Measurements from ENCODE around the gene LAD1.
A peak's percentile ranks its signal among the peaks of the same experiment; 100 is the strongest.

The LAD1 gene

GRCh38 chr1:201399018-201399351 lies at the start of gene LAD1:
Gene LAD1, minus strand, starts transcription at chr1:201399324. Its CDS starts 18 bp downstream, at chr1:201399306.
- Mint-ChIP-seq H3K36me3 (ENCODE audit: low read depth) (no peaks in the 10 kb centered on the region), H3K4me1 (ENCODE audit: low read depth) (no peaks in the 10 kb centered on the region), H3K9me3 (no peaks in the 10 kb centered on the region), H3K27me3 (peaks cover 31% of the 10 kb centered on the region), H3K27ac (no peak within 1 kb of the TSS), H3K4me3 (no peak within 1 kb of the TSS)
- intact Hi-C loops (cut with micrococcal nuclease): no loop called here

- peaks cover 11% of the 10 kb centered on the region for H3K27me3 Mint-ChIP-seq
- H3K4me1 Mint-ChIP-seq (ENCODE audit: low read depth): peaks cover 35% of the 10 kb centered on the region
- intact Hi-C loops (cut with micrococcal nuclease): loop anchor here (1.0 kb wide), 2 partner anchors 32 to 65 kb away; no protein-coding TSS in a partner anchor
- no peaks in the 10 kb centered on the region for H3K9me3 Mint-ChIP-seq
- H3K36me3 Mint-ChIP-seq (ENCODE audit: low read depth): no peaks in the 10 kb centered on the region
- H3K4me3 Mint-ChIP-seq: no peak overlapping the region
- H3K27ac Mint-ChIP-seq: no peak overlapping the region
These were observed 49.1 kb upstream of the LAD1 start for GRCh38 chr1:201447903-201448871.

- H3K27ac Mint-ChIP-seq: no peak overlapping the region
- intact Hi-C loops (cut with micrococcal nuclease): no loop called here
- H3K9me3 Mint-ChIP-seq: no peaks in the 10 kb centered on the region
These were observed 46.2 kb upstream of the LAD1 start for GRCh38 chr1:201445310-201445709.

GRCh38 chr1:201444792-201445191 lies 45.7 kb upstream of the LAD1 start:
- Mint-ChIP-seq H3K27ac (no peak overlapping the region), H3K36me3 (ENCODE audit: low read depth) (no peaks in the 10 kb centered on the region), H3K9me3 (no peaks in the 10 kb centered on the region), H3K4me3 (no peak overlapping the region), H3K27me3 (peaks cover 9% of the 10 kb centered on the region), H3K4me1 (ENCODE audit: low read depth) (peaks cover 13% of the 10 kb centered on the region)
- intact Hi-C loops (cut with micrococcal nuclease): no loop called here

More at GRCh38 chr1:201445310-201445709, 46.2 kb upstream of the LAD1 start:
- H3K4me3 Mint-ChIP-seq: no peak overlapping the region
- H3K4me1 Mint-ChIP-seq (ENCODE audit: low read depth): peaks cover 17% of the 10 kb centered on the region
- peaks cover 9% of the 10 kb centered on the region for H3K27me3 Mint-ChIP-seq
- no peaks in the 10 kb centered on the region for H3K36me3 Mint-ChIP-seq (ENCODE audit: low read depth)

- intact Hi-C loops (cut with micrococcal nuclease): no loop called here
- Mint-ChIP-seq H3K4me3 (no peak overlapping the region), H3K9me3 (no peaks in the 10 kb centered on the region)
These were observed 44.6 kb upstream of the LAD1 start for GRCh38 chr1:201443747-201444146.

GRCh38 chr1:201436969-201437368 lies 37.8 kb upstream of the LAD1 start:
- Mint-ChIP-seq H3K9me3 (no peaks in the 10 kb centered on the region), H3K27ac (no peak overlapping the region), H3K27me3 (peaks cover 12% of the 10 kb centered on the region), H3K36me3 (ENCODE audit: low read depth) (no peaks in the 10 kb centered on the region), H3K4me3 (no peak overlapping the region), H3K4me1 (ENCODE audit: low read depth) (peaks cover 17% of the 10 kb centered on the region)
- intact Hi-C loops (cut with micrococcal nuclease): no loop called here

More at GRCh38 chr1:201443747-201444146, 44.6 kb upstream of the LAD1 start:
- peaks cover 9% of the 10 kb centered on the region for H3K27me3 Mint-ChIP-seq
- no peaks in the 10 kb centered on the region for H3K36me3 Mint-ChIP-seq (ENCODE audit: low read depth)
- H3K4me1 Mint-ChIP-seq (ENCODE audit: low read depth): peaks cover 12% of the 10 kb centered on the region
- no peak overlapping the region for H3K27ac Mint-ChIP-seq

GRCh38 chr1:201436393-201436792 lies 37.3 kb upstream of the LAD1 start:
- no peaks in the 10 kb centered on the region for H3K36me3 Mint-ChIP-seq (ENCODE audit: low read depth)
- intact Hi-C loops (cut with micrococcal nuclease): no loop called here
- peaks cover 12% of the 10 kb centered on the region for H3K27me3 Mint-ChIP-seq
- peaks cover 17% of the 10 kb centered on the region for H3K4me1 Mint-ChIP-seq (ENCODE audit: low read depth)
- no peaks in the 10 kb centered on the region for H3K9me3 Mint-ChIP-seq
- no peak overlapping the region for H3K4me3 Mint-ChIP-seq
- H3K27ac Mint-ChIP-seq: no peak overlapping the region

- Mint-ChIP-seq H3K4me3 (no peak overlapping the region), H3K27ac (no peak overlapping the region), H3K4me1 (ENCODE audit: low read depth) (peaks cover 18% of the 10 kb centered on the region), H3K9me3 (no peaks in the 10 kb centered on the region), H3K36me3 (ENCODE audit: low read depth) (no peaks in the 10 kb centered on the region), H3K27me3 (peaks cover 14% of the 10 kb centered on the region)
- intact Hi-C loops (cut with micrococcal nuclease): no loop called here
These were observed 35.1 kb upstream of the LAD1 start for GRCh38 chr1:201434266-201434665.

GRCh38 chr1:201433609-201434008 lies 34.5 kb upstream of the LAD1 start:
- no peak overlapping the region for H3K27ac Mint-ChIP-seq
- no peak overlapping the region for H3K4me3 Mint-ChIP-seq
- peaks cover 18% of the 10 kb centered on the region for H3K4me1 Mint-ChIP-seq (ENCODE audit: low read depth)
- H3K36me3 Mint-ChIP-seq (ENCODE audit: low read depth): no peaks in the 10 kb centered on the region
- H3K9me3 Mint-ChIP-seq: no peaks in the 10 kb centered on the region
- intact Hi-C loops (cut with micrococcal nuclease): no loop called here
- peaks cover 14% of the 10 kb centered on the region for H3K27me3 Mint-ChIP-seq

- intact Hi-C loops (cut with micrococcal nuclease): no loop called here
- Mint-ChIP-seq H3K4me1 (ENCODE audit: low read depth) (peaks cover 23% of the 10 kb centered on the region), H3K36me3 (ENCODE audit: low read depth) (no peaks in the 10 kb centered on the region), H3K4me3 (no peak overlapping the region), H3K27me3 (peaks cover 8% of the 10 kb centered on the region), H3K9me3 (no peaks in the 10 kb centered on the region), H3K27ac (peak overlapping the region; percentile 7)
These were observed 31.7 kb upstream of the LAD1 start for GRCh38 chr1:201430776-201431175.

- Mint-ChIP-seq H3K9me3 (no peaks in the 10 kb centered on the region), H3K36me3 (ENCODE audit: low read depth) (no peaks in the 10 kb centered on the region), H3K27me3 (peaks cover 8% of the 10 kb centered on the region), H3K4me1 (ENCODE audit: low read depth) (peaks cover 19% of the 10 kb centered on the region), H3K4me3 (no peak overlapping the region), H3K27ac (peak overlapping the region; percentile 3)
- intact Hi-C loops (cut with micrococcal nuclease): no loop called here
These were observed 30.8 kb upstream of the LAD1 start for GRCh38 chr1:201429736-201430501.

GRCh38 chr1:201427963-201428362 lies 28.8 kb upstream of the LAD1 start:
- H3K27me3 Mint-ChIP-seq: peaks cover 8% of the 10 kb centered on the region
- H3K4me1 Mint-ChIP-seq (ENCODE audit: low read depth): peaks cover 19% of the 10 kb centered on the region
- no peaks in the 10 kb centered on the region for H3K36me3 Mint-ChIP-seq (ENCODE audit: low read depth)
- H3K9me3 Mint-ChIP-seq: no peaks in the 10 kb centered on the region
- intact Hi-C loops (cut with micrococcal nuclease): no loop called here
- H3K4me3 Mint-ChIP-seq: no peak overlapping the region
- H3K27ac Mint-ChIP-seq: peak overlapping the region; percentile 16

GRCh38 chr1:201426479-201427310 lies 27.6 kb upstream of the LAD1 start:
- intact Hi-C loops (cut with micrococcal nuclease): no loop called here
- Mint-ChIP-seq H3K27ac (no peak overlapping the region), H3K27me3 (peaks cover 5% of the 10 kb centered on the region), H3K9me3 (no peaks in the 10 kb centered on the region), H3K4me3 (no peak overlapping the region), H3K36me3 (ENCODE audit: low read depth) (no peaks in the 10 kb centered on the region), H3K4me1 (ENCODE audit: low read depth) (peaks cover 19% of the 10 kb centered on the region)

Measured in dendritic cell treated with granulocyte-macrophage colony-stimulating factor and Interleukin-4, amounts not matched to agents 40 ng/mL and 50 ng/mL, for 4 days (primary cell).